Spleen (tissue), 11 donors: ENCODE results near the gene CCDC192. TPM values are rescaled to one million over a fixed set of nuclear protein-coding genes. Genes with fewer than 3 reads are reported as not detected.
"Not testable (repeated sequence)": the region's sequence is repeated elsewhere in the genome, so short reads cannot be mapped to it uniquely, and the experiment has no call there.

Experiments
- DNase-seq: peaks from one replicate; pipeline ENCODE4 v3.0.0-alpha.2; 2020
- H3K27ac ChIP-seq, 8 donors: fragments of 200-600 bp; sonication (generic) in 7 of 8; 1 replicate in 4 of 8; 2 replicates in 4 of 8; pipeline versions ENCODE4 v1.5.0 to v1.8.0; 2016 to 2021; ENCODE audit warnings: inconsistent platforms in 4 of 8, mild to moderate bottlenecking in 4 of 8, moderate library complexity in 1 of 8
- H3K27me3 ChIP-seq, 7 donors: fragments of 200-600 bp; sonication (generic) in 6 of 7; replicated peaks in 1 of 7; 1 replicate in 4 of 7; 2 replicates in 3 of 7; pipeline versions ENCODE4 v1.5.0 to v1.8.0; 2016 to 2021; ENCODE audit warnings: inconsistent platforms in 3 of 7, mild to moderate bottlenecking in 1 of 7
- H3K36me3 ChIP-seq, 6 donors: fragments of 200-600 bp; sonication (generic) in 5 of 6; 1 replicate in 4 of 6; 2 replicates in 2 of 6; pipeline versions ENCODE4 v1.5.0 to v1.8.0; 2016 to 2021; ENCODE audit warnings: inconsistent platforms in 2 of 6
- H3K4me1 ChIP-seq, 6 donors: fragments of 200-600 bp; sonication (generic) in 5 of 6; 1 replicate in 3 of 6; 2 replicates in 3 of 6; pipeline versions ENCODE4 v1.5.0 to v1.8.0; 2016 to 2021; ENCODE audit warnings: inconsistent platforms in 3 of 6
- H3K4me3 ChIP-seq, 8 donors: fragments of 200-600 bp; sonication (generic) in 7 of 8; 1 replicate in 4 of 8; 2 replicates in 4 of 8; pipeline versions ENCODE4 v1.5.0 to v1.8.0; 2016 to 2021; ENCODE audit warnings: inconsistent platforms in 4 of 8, mild to moderate bottlenecking in 4 of 8, moderate library complexity in 2 of 8
- H3K9me3 ChIP-seq, 8 donors: fragments of 200-600 bp; sonication (generic) in 7 of 8; 1 replicate in 4 of 8; 2 replicates in 4 of 8; pipeline versions ENCODE4 v1.5.0 to v1.8.0; 2016 to 2021; ENCODE audit warnings: inconsistent platforms in 4 of 8
- CTCF ChIP-seq, 11 experiments: fragments of 200-600 bp in 7 of 11; fragments of 450-650 bp in 4 of 11; sonication (generic) in 4 of 11; IDR thresholded peaks in 8 of 11; conservative IDR thresholded peaks in 3 of 11; 1 replicate in 7 of 11; 2 replicates in 4 of 11; pipeline versions ENCODE4 v1.4.0 to v1.8.0; 2016 to 2021; ENCODE audit warnings: antibody characterized with exemption in 11 of 11, inconsistent platforms in 4 of 11, mild to moderate bottlenecking in 1 of 11
- POLR2A ChIP-seq, 3 donors: fragments of 450-650 bp; IDR thresholded peaks; one replicate each; pipeline ENCODE4 v1.5.1; 2017; ENCODE audit warnings: antibody characterized with exemption in 3 of 3, mild to moderate bottlenecking in 1 of 3
- POLR2AphosphoS5 ChIP-seq, 3 donors: sonication (generic); formaldehyde crosslinking; IDR thresholded peaks; one replicate each; pipeline ENCODE4 v1.5.1; 2017; ENCODE audit warnings: antibody characterized with exemption in 3 of 3
- WGBS, 5 donors: extraction: QIAGEN DNeasy Blood & Tissue Kit in 3 of 5; methylation state at CpG; one replicate each; pipeline versions ENCODE4 v1.1.5 to v1.1.7; 2013 to 2018; 5-methylcytosine and 5-hydroxymethylcytosine counted together
- intact Hi-C: fragments of 100-400 bp; cut with DNase I; formaldehyde crosslinking; loops from one replicate; pipeline ENCODE4 v1.15.0; 2023; ENCODE audit warnings: low total_unique reads
- polyA plus RNA-seq, 3 donors: library from polyadenylated mRNA; stranded (reverse); fragments of 200-250 nt; gene quantifications; one replicate each; pipeline ENCODE4 v1.2.1, GENCODE V29; 2013
- total RNA-seq, 7 donors: library from RNA; depleted of rRNA in 3 of 7; stranded (reverse); fragments of >200 nt in 3 of 7; fragmentation: NEBNext Ultra II Directional in 4 of 7; extraction: Animal tissue kit (Norgen Biotek cat#: 25700) in 4 of 7; gene quantifications; one replicate each; pipeline versions ENCODE4 v1.1.0 to v1.2.1, GENCODE V29; 2016 to 2021
- donor health status: healthy with polysubstance abuse.
- donor health status: DM: no; HTN: no; CAD: no; lungs with moderate emphysema.
- donor health status: DM: no; HTN: no; CAD: no.
- donor health status: Bipolar disorder and iron deficiency.
- donor health status: healthy.
- donor health status: DM: no; HTN: no; CAD: no.
- donor health status: DM: yes; HTN: yes; CAD: no.

The CCDC192 gene
- total and polyA plus RNA-seq, 10 donors = not detected

- 78 to 97% (median 93%) methylated on average over 2 of the region's 2 CpGs for WGBS, 5 donors
- intact Hi-C loops = no loop called here
- Histone ChIP-seq H3K36me3 (no peaks in the 10 kb centered on the region), H3K9me3 (peaks cover 0 to 33% (median 18%) of the 10 kb centered on the region in 8 donors), H3K27me3 (no peaks in the 10 kb centered on the region), H3K4me3 (no peak overlapping the region), H3K27ac (no peak overlapping the region), H3K4me1 (no peaks in the 10 kb centered on the region)
- no peak for TF ChIP-seq POLR2A (IDR thresholded peaks at IDR 0.05)
- DNase-seq = no peak
These were observed 71.0 kb downstream of the CCDC192 start for GRCh38 chr5:127774221-127774620.

- intact Hi-C loops = no loop called here
- WGBS, 5 donors = 94 to 97% (median 95%) methylated on average over 4 of the region's 4 CpGs
- no peak overlapping the region for H3K4me3 ChIP-seq
- H3K9me3 ChIP-seq = peaks cover 0 to 46% (median 23%) of the 10 kb centered on the region in 8 donors
- TF ChIP-seq POLR2AphosphoS5 (IDR thresholded peaks at IDR 0.05) (no peak), CTCF (IDR thresholded peaks at IDR 0.05 in 8 of 11, conservative IDR thresholded peaks at IDR 0.05 in 3 of 11) (no peak), POLR2A (IDR thresholded peaks at IDR 0.05) (no peak)
- no peaks in the 10 kb centered on the region for H3K27me3 ChIP-seq
- no peaks in the 10 kb centered on the region for H3K36me3 ChIP-seq
- no peaks in the 10 kb centered on the region for H3K4me1 ChIP-seq
- DNase-seq = no peak
- no peak overlapping the region for H3K27ac ChIP-seq
These were observed 73.3 kb downstream of the CCDC192 start for GRCh38 chr5:127776477-127776876.

GRCh38 chr5:127777957-127778356 lies 74.8 kb downstream of the CCDC192 start:
- intact Hi-C loops = no loop called here
- TF ChIP-seq POLR2AphosphoS5 (IDR thresholded peaks at IDR 0.05) (no peak), POLR2A (IDR thresholded peaks at IDR 0.05) (no peak), CTCF (IDR thresholded peaks at IDR 0.05 in 8 of 11, conservative IDR thresholded peaks at IDR 0.05 in 3 of 11) (no peak)

GRCh38 chr5:127782450-127782849 lies 79.3 kb downstream of the CCDC192 start:
- H3K4me1 ChIP-seq, H3K27me3 ChIP-seq, H3K36me3 ChIP-seq, H3K27ac ChIP-seq, DNase-seq, intact Hi-C loops, H3K4me3 ChIP-seq: not testable (repeated sequence)
- H3K9me3 ChIP-seq = peaks cover 0 to 30% (median 16%) of the 10 kb centered on the region in 8 donors
- 84 to 97% (median 94%) methylated on average over 2 of the region's 2 CpGs for WGBS, 5 donors

More at GRCh38 chr5:127777957-127778356, 74.8 kb downstream of the CCDC192 start:
- H3K36me3 ChIP-seq = no peaks in the 10 kb centered on the region
- H3K4me3 ChIP-seq = no peak overlapping the region
- no peaks in the 10 kb centered on the region for H3K4me1 ChIP-seq
- no peak for DNase-seq
- H3K9me3 ChIP-seq = peaks cover 0 to 46% (median 23%) of the 10 kb centered on the region in 8 donors
- H3K27ac ChIP-seq = no peak overlapping the region
- H3K27me3 ChIP-seq = no peaks in the 10 kb centered on the region

GRCh38 chr5:127785098-127785927 lies 82.1 kb downstream of the CCDC192 start:
- 78 to 88% (median 82%) methylated on average over 6 of the region's 6 CpGs for WGBS, 5 donors
- intact Hi-C loops = no loop called here
- peak overlapping the region in 2 of 8 donors; percentile 9 to 40 for H3K27ac ChIP-seq
- H3K27me3 ChIP-seq = no peaks in the 10 kb centered on the region
- peaks cover 0 to 13% (median 7%) of the 10 kb centered on the region in 8 donors for H3K9me3 ChIP-seq
- no peak for DNase-seq
- no peaks in the 10 kb centered on the region for H3K36me3 ChIP-seq
- no peak overlapping the region for H3K4me3 ChIP-seq
- no peak for TF ChIP-seq POLR2AphosphoS5 (IDR thresholded peaks at IDR 0.05)
- TF ChIP-seq POLR2A (IDR thresholded peaks at IDR 0.05) = no peak
- TF ChIP-seq CTCF (IDR thresholded peaks at IDR 0.05 in 8 of 11, conservative IDR thresholded peaks at IDR 0.05 in 3 of 11) = no peak
- H3K4me1 ChIP-seq = no peaks in the 10 kb centered on the region
